Fibroblast of lung (primary cell): ENCODE measurements around the gene PRRT2.

Source experiments
- EZH2 ChIP-seq: IDR thresholded peaks from 2 replicates; pipeline ENCODE4 v1.5.1; 2012; ENCODE audit warnings: low read length, control low read depth, mild to moderate bottlenecking; ENCODE audit errors: missing control alignments
- TF ChIP-seq, protein P1 (sequence below), 2 donors: IDR thresholded peaks in 1 of 2; conservative IDR thresholded peaks in 1 of 2; 1 replicate in 1 of 2; 2 replicates in 1 of 2; pipeline ENCODE4 v1.5.1; 2011 to 2012; ENCODE audit warnings: low read length in 2 of 2, control low read depth in 1 of 2, inconsistent platforms in 1 of 2, low read depth in 1 of 2, mild to moderate bottlenecking in 1 of 2

DNA sequence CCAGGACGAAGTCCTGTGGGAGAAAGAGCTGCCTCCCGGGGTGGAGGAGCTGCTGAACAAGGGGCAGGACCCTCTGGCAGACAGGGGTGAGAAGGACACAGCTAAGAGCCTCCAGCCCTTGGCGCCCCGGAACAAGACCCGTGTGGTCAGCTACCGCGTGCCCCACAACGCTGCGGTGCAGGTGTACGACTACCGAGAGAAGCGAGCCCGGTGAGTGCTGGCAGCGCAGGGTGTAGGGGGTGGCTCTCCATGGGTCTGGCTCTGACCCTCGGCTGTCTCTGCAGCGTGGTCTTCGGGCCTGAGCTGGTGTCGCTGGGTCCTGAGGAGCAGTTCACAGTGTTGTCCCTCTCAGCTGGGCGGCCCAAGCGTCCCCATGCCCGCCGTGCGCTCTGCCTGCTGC is 29.6 kb downstream of the PRRT2 start:
- TF ChIP-seq, protein P1, sequence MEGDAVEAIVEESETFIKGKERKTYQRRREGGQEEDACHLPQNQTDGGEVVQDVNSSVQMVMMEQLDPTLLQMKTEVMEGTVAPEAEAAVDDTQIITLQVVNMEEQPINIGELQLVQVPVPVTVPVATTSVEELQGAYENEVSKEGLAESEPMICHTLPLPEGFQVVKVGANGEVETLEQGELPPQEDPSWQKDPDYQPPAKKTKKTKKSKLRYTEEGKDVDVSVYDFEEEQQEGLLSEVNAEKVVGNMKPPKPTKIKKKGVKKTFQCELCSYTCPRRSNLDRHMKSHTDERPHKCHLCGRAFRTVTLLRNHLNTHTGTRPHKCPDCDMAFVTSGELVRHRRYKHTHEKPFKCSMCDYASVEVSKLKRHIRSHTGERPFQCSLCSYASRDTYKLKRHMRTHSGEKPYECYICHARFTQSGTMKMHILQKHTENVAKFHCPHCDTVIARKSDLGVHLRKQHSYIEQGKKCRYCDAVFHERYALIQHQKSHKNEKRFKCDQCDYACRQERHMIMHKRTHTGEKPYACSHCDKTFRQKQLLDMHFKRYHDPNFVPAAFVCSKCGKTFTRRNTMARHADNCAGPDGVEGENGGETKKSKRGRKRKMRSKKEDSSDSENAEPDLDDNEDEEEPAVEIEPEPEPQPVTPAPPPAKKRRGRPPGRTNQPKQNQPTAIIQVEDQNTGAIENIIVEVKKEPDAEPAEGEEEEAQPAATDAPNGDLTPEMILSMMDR (conservative IDR thresholded peaks at IDR 0.05 in 1 of 2, IDR thresholded peaks at IDR 0.05 in 1 of 2; ENCODE audit: low read depth in 1 of 2, low read length in 2 of 2), result no peak
- no peak for TF ChIP-seq EZH2
